Superior temporal gyrus (tissue), 1 donor: ENCODE results near the gene GOLGB1.

Source experiments
- DNase-seq: peaks from one replicate; pipeline ENCODE4 v3.0.0-alpha.2; 2016; ENCODE audit errors: extremely low spot score

GOLGB1 gene

GRCh38 chr3:121642601-121643314 is 106.8 kb downstream of the GOLGB1 start:
- no peak for DNase-seq

- no peak for DNase-seq
These were observed 108.4 kb downstream of the GOLGB1 start for GRCh38 chr3:121641127-121641526.

DNA sequence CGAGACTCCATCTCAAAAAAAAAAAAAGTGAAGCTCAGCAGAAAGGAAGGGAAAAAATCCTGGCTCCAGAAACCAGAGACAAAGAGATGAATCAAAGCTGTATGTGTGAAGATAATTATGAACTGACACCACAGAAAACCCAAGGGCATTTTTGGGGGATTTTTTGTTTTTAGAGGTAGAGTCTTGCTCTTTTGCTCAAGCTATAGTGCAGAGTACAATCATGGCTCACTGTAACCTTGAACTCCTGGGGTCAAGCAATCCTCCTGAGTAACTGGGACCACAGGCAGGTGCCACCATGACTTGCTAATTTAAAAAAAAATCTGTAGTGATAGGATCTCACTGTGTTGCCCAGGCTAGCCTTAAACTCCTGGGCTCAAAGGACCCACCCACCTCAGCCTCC is 111.6 kb downstream of the GOLGB1 start:
- DNase-seq = no peak

- DNase-seq = no peak
These were observed 119.2 kb downstream of the GOLGB1 start for GRCh38 chr3:121630355-121630754.

GRCh38 chr3:121629601-121630000 is 119.9 kb downstream of the GOLGB1 start:
- no peak for DNase-seq

- no peak for DNase-seq
These were observed 121.9 kb downstream of the GOLGB1 start for GRCh38 chr3:121627622-121628021.

GRCh38 chr3:121627211-121627610 is 122.3 kb downstream of the GOLGB1 start:
- DNase-seq = no peak

- no peak for DNase-seq
These were observed 123.0 kb downstream of the GOLGB1 start for GRCh38 chr3:121626495-121626894.

DNA sequence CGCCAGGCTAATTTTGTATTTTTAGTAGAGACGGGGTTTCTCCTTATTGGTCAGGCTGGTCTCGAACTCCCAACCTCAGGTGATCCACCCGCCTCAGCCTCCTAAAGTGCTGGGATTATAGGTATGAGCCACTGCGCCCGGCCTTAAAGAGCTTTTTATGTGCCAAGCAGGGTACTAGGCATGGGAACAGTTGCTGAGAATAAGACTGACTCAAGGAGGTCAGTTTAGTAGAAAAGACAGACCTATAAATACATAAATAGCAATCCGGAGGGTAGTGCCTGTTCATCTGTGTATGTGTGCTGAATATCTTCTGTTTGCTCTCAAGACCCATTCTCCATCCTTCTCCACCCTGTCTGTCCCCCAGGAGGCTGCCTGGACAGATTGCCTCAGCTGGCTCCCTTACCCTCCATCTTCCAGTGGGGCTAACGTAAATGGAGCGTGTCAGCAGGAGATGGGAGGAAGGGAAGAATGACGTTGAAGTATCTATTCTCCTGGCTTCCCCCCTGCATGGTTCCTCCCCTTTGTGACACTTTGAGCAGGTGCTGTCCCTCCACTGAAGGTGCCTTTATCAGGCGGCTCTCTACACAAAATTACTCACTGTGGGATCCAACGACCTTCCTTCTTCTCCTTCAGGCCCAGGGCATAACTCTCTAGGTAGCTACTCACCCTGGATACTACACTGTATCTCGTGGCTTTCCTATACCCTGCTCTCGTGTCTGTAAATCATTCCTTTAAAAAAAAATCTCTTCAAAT is 125.2 kb downstream of the GOLGB1 start:
- no peak for DNase-seq

- DNase-seq = no peak
These were observed 128.1 kb downstream of the GOLGB1 start for GRCh38 chr3:121621491-121621890.

GRCh38 chr3:121619691-121620090 is 129.8 kb downstream of the GOLGB1 start:
- no peak for DNase-seq
